ENCODE measurements around the gene RRAGD.

DNA sequence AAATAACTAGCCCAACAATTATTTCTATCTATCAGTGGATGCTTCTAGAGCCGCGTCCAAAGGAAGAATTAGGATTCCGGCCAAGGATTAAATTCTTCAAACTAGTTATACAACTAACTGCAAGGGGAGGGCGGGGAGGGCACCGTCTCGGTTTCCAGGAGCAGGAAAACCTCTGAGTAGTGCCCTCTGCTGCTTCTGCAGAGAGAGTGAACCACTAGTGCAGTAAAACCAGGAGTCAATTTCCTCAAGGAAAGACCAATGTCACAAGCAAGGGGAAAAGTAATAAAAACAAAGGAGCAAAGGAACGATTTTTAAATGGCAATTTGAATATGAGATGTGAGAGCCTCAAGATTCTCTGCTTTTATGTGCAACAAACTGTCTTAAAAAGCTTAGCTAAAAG lies 43.1 kb downstream of the RRAGD start:
- TF ChIP-seq, protein P1, sequence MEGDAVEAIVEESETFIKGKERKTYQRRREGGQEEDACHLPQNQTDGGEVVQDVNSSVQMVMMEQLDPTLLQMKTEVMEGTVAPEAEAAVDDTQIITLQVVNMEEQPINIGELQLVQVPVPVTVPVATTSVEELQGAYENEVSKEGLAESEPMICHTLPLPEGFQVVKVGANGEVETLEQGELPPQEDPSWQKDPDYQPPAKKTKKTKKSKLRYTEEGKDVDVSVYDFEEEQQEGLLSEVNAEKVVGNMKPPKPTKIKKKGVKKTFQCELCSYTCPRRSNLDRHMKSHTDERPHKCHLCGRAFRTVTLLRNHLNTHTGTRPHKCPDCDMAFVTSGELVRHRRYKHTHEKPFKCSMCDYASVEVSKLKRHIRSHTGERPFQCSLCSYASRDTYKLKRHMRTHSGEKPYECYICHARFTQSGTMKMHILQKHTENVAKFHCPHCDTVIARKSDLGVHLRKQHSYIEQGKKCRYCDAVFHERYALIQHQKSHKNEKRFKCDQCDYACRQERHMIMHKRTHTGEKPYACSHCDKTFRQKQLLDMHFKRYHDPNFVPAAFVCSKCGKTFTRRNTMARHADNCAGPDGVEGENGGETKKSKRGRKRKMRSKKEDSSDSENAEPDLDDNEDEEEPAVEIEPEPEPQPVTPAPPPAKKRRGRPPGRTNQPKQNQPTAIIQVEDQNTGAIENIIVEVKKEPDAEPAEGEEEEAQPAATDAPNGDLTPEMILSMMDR (IDR thresholded peaks at IDR 0.05; ENCODE audit: insufficient read depth, low read length, poor library complexity, severe bottlenecking), result no peak
- TF ChIP-seq EZH2phosphoT487 (conservative IDR thresholded peaks at IDR 0.05; ENCODE audit: low read length), result no peak
